Measurements from ENCODE around the gene TRAPPC5.

Gene TRAPPC5

DNA sequence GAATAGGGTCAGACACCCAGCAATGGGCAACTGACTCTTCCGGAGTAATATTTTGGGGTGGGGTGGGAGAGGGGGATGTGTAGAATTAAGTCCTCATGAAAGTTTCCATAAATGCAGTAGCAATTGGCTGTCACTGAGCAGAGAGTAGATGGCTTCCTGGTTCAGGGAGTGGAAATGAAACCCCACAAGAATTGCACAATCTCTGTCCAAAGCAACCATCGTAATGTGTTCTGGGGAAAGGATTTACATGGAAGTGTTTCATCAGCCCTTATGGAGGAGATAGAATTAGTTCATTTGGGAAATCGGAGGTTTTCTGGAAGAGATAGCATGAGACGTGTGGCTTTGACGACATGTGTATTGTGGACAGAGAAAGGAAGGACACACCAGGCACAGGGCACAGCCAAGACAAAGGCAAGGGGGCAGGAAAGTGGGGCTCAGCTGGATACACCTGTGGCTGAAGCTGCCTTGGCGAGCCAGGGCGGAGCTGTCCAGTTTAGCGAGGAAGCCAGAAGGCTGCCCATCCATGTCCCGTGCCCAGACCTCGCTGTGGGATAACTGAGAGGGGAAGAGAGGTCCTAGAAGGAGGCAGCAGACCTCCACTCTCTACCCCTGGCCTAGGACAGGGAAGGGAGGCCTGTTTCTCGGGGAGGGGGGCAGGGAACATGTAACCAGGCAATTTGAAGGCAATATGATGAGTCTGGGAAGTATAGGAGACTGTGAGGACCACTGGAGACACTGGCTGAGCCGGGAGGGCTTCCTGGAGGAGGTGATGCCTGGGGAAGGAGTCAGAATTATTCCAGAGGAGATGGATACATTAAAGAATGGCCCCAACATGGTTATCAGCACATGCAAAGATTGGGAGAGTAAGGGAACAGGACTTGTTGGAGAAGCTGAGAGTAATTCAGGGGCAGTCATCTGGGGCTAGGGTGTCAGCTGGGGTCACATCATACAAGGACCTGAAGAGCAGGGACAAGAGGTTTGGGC is 53.9 kb downstream of the TRAPPC5 start:
- no peak for DNase-seq

GRCh38 chr19:7736148-7736547 is 55.5 kb downstream of the TRAPPC5 start:
- DNase-seq: no peak

DNA sequence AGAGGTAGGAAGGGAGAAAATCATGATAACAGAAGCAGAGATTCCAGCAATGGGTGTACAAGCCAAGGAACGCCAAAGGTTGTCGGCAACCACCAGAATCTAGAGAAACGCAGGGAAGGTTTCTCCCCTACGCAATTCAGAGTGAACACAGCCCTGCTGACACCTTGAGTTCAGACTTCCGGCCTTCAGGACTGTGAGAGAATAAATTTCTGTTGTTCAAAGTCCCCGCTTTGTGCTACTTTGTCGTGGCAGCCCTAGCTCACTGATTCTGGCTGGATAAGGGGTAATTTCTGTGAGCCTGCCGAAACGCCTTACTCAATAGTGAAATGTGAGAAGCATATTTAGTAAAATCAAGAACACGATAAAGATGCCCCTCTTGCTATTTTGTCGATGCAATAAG is 56.6 kb downstream of the TRAPPC5 start:
- no peak for DNase-seq
